ENCODE results near the gene NEU4. TPM values are rescaled to one million over a fixed set of nuclear protein-coding genes. Genes with fewer than 3 reads are reported as not detected.

NEU4 gene
- total RNA-seq, 1 donor from 2014 or later, result 0.14 TPM

DNA sequence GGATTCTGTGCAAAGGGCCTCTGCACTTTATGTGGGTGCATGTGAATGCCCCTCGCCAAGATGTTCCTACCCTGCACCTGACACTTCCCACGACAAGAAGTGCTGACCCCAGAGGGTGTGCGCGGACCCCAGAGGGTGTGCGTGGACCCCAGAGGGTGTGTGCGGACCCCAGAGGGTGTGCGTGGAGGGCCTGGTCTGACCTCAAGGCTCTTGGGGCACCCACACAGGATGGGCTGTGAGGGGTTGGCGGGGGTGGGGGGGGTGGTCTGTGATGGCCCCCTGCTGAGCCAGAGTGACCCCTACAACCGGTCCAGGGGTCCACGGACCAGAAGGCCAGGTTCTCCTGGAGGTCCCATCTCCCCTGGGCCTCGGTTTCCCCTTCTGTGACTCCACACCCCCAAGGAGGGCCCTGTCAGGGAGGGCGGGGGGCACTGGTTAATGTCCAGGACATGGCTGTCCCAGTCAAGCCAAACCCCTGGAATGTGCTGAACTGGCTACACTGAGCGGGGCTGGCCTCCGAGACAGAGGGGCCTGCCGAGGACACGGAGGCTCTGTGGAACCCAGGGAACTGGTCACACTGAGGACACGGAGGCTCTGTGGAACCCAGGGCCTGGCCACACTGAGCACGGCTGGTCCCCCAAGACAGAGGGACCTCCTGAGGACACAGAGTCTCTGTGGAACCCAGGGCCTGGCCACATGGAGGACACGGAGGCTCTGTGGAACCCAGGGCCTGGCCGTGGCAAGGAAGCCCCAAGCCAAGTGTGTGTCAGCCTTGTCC lies 3.1 kb downstream of the NEU4 start:
- H3K36me3 Mint-ChIP-seq (ENCODE audit: low read depth), result no peaks in the 10 kb centered on the region
- TF ChIP-seq, protein P1, sequence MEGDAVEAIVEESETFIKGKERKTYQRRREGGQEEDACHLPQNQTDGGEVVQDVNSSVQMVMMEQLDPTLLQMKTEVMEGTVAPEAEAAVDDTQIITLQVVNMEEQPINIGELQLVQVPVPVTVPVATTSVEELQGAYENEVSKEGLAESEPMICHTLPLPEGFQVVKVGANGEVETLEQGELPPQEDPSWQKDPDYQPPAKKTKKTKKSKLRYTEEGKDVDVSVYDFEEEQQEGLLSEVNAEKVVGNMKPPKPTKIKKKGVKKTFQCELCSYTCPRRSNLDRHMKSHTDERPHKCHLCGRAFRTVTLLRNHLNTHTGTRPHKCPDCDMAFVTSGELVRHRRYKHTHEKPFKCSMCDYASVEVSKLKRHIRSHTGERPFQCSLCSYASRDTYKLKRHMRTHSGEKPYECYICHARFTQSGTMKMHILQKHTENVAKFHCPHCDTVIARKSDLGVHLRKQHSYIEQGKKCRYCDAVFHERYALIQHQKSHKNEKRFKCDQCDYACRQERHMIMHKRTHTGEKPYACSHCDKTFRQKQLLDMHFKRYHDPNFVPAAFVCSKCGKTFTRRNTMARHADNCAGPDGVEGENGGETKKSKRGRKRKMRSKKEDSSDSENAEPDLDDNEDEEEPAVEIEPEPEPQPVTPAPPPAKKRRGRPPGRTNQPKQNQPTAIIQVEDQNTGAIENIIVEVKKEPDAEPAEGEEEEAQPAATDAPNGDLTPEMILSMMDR (conservative IDR thresholded peaks at IDR 0.05), result no peak
- peaks cover 15% of the 10 kb centered on the region for H3K4me1 Mint-ChIP-seq

DNA sequence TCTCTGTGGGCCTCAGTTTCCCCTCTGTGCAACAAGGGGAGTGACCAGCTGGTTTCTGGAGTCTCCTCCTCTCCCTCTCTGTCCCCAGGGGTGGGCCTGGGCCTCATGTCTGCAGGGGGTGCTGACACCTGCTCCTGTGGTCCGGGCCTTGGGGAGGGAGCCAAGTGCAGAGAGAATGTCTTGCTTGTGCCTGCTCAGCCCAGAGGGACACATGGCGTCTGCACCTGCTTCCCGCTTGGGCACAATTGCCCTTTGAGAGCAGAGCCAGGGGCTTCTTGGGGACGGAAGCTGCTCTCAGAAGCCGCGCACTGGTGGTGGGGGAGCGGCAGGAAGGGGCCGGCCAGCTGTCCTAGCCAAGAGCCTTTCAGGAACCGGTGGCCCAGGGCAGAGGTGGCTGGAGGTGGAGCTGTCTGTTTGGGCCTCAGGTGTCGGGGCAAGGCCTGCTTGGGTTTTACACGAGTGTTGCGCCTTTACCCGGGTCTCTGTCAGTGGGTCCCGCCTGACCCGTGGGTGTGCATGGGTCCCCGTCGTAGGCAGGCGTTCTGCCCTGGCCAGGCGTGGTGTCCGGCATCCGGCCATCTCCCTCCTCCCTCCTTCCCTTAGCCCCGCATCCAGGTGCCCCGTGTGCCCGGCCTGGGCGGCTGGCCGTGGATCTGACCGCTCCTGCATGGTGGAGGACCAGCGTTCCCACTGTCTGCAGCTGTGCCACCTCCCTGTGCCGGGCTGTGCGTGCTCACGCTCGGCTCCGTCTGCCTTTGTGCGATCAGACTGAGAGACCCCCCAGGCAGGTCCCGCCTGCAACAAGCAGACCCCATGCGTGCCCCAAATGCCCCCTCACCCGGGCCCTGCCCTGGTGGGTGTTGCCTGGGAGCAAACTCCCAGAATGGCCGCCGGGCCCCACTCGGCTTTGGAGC lies 4.0 kb downstream of the NEU4 start:
- no peak overlapping the region for H3K27ac Mint-ChIP-seq (ENCODE audit: unreplicated experiment)
- TF ChIP-seq, protein P1 (conservative IDR thresholded peaks at IDR 0.05), result no peak
- no peaks in the 10 kb centered on the region for H3K9me3 Mint-ChIP-seq
- no peaks in the 10 kb centered on the region for H3K27me3 Mint-ChIP-seq (ENCODE audit: low read depth)
- H3K4me1 Mint-ChIP-seq, result peaks cover 14% of the 10 kb centered on the region
- no peak overlapping the region for H3K4me3 Mint-ChIP-seq
- no peaks in the 10 kb centered on the region for H3K36me3 Mint-ChIP-seq (ENCODE audit: low read depth)
- DNase-seq (ENCODE audit: low read depth, low spot score), result no peak

More for the DNA sequence above, 3.1 kb downstream of the NEU4 start:
- H3K27me3 Mint-ChIP-seq (ENCODE audit: low read depth), result no peaks in the 10 kb centered on the region
- DNase-seq (ENCODE audit: low read depth, low spot score), result no peak
- no peak overlapping the region for H3K27ac Mint-ChIP-seq (ENCODE audit: unreplicated experiment)
- no peak overlapping the region for H3K4me3 Mint-ChIP-seq
- no peaks in the 10 kb centered on the region for H3K9me3 Mint-ChIP-seq

DNA sequence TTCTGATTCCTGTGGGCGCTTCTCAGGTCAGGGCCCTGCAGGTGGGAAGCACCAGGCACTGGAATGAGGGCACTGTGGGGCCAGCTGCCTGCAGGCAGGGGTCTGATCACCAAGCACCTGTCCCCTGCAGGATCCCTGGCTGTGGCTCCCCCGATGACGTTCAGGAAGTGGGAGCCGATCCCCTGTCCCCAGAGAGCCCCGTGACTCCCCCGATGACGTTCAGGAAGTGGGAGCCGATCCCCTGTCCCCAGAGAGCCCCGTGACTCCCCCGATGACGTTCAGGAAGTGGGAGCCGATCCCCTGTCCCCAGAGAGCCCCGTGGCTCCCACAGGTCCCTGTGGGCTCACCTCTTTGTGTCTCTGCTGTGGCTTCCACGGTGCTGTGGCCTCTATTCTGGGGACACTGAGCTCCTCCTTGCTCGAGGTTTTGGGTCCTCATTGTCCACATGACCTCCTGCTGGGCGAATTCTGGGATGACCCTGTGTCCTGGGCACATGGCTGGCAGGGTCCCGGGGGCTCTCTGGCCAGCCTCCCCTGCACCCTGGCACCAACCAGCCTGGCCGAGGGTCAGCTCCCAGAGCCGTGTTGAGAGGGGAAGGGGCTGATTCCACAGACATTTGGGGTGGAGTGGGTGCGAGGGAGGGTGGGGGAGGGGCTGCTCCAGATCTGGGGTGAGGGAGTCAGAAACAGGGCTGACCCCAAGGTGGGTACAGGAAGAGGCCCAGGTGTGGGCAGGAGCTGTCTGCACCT lies 4.8 kb downstream of the NEU4 start:
- Mint-ChIP-seq H3K9me3 (no peaks in the 10 kb centered on the region), H3K4me1 (peaks cover 6% of the 10 kb centered on the region), H3K27me3 (ENCODE audit: low read depth) (no peaks in the 10 kb centered on the region), H3K4me3 (no peak overlapping the region), H3K36me3 (ENCODE audit: low read depth) (no peaks in the 10 kb centered on the region), H3K27ac (ENCODE audit: unreplicated experiment) (no peak overlapping the region)
- TF ChIP-seq, protein P1 (conservative IDR thresholded peaks at IDR 0.05), result no peak
- no peak for DNase-seq (ENCODE audit: low read depth, low spot score)

DNA sequence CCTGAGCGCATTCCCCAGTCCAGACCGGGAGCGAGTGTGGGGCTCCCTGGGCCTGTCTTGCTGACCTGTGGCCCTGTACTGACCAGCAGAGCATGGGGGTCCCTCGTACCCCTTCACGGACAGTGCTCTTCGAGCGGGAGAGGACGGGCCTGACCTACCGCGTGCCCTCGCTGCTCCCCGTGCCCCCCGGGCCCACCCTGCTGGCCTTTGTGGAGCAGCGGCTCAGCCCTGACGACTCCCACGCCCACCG lies 5.3 kb downstream of the NEU4 start:
- no peaks in the 10 kb centered on the region for H3K27me3 Mint-ChIP-seq (ENCODE audit: low read depth)
- no peaks in the 10 kb centered on the region for H3K36me3 Mint-ChIP-seq (ENCODE audit: low read depth)
- TF ChIP-seq, protein P1 (conservative IDR thresholded peaks at IDR 0.05), result no peak
- no peak overlapping the region for H3K27ac Mint-ChIP-seq (ENCODE audit: unreplicated experiment)
- DNase-seq (ENCODE audit: low read depth, low spot score), result no peak
- H3K4me1 Mint-ChIP-seq, result peaks cover under 1% of the 10 kb centered on the region
- H3K4me3 Mint-ChIP-seq, result no peak overlapping the region
- no peaks in the 10 kb centered on the region for H3K9me3 Mint-ChIP-seq

DNA sequence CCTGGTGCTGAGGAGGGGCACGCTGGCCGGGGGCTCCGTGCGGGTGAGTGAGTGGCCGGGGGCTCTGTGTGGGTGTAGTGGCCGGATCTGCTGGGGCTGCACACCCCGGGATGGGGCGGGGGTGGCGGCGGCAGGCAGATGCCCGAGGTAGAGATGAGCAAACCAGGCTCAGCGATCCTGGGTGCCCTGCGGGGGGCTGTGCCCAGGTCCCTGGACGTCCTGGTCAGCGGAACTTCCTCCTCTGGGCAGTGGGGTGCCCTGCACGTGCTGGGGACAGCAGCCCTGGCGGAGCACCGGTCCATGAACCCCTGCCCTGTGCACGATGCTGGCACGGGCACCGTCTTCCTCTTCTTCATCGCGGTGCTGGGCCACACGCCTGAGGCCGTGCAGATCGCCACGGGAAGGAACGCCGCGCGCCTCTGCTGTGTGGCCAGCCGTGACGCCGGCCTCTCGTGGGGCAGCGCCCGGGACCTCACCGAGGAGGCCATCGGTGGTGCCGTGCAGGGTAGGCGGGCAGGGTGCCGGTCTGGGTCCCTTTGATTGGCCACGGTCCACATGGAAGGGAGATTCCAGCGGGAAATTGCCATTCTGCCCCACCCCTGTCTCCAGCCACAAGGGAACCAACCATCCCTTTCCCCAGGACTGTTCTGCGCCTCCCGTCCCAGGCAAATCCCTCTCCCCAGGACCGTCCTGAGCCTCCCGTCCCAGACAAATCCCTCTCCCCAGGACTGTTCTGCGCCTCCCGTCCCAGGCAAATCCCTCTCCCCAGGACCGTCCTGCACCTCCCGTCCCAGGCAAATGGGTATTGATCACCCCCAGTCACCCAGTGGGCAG lies 5.9 kb downstream of the NEU4 start:
- Mint-ChIP-seq H3K36me3 (ENCODE audit: low read depth) (no peaks in the 10 kb centered on the region), H3K27ac (ENCODE audit: unreplicated experiment) (peak overlapping the region; percentile 50), H3K27me3 (ENCODE audit: low read depth) (no peaks in the 10 kb centered on the region), H3K4me1 (no peaks in the 10 kb centered on the region), H3K4me3 (no peak overlapping the region), H3K9me3 (no peaks in the 10 kb centered on the region)
- DNase-seq (ENCODE audit: low read depth, low spot score), result no peak
- TF ChIP-seq, protein P1 (conservative IDR thresholded peaks at IDR 0.05), result no peak
